GM18517 (cell line): Measurements from ENCODE around the gene PANK4.

ENCODE experiments used
- ATAC-seq: cut with Tn5 transposase; IDR thresholded peaks from one replicate; pipeline ENCODE4 v1.9.1; 2021; ENCODE audit warnings: mild to moderate bottlenecking, moderate library complexity; ENCODE audit not compliant: unreplicated experiment

Gene PANK4

DNA sequence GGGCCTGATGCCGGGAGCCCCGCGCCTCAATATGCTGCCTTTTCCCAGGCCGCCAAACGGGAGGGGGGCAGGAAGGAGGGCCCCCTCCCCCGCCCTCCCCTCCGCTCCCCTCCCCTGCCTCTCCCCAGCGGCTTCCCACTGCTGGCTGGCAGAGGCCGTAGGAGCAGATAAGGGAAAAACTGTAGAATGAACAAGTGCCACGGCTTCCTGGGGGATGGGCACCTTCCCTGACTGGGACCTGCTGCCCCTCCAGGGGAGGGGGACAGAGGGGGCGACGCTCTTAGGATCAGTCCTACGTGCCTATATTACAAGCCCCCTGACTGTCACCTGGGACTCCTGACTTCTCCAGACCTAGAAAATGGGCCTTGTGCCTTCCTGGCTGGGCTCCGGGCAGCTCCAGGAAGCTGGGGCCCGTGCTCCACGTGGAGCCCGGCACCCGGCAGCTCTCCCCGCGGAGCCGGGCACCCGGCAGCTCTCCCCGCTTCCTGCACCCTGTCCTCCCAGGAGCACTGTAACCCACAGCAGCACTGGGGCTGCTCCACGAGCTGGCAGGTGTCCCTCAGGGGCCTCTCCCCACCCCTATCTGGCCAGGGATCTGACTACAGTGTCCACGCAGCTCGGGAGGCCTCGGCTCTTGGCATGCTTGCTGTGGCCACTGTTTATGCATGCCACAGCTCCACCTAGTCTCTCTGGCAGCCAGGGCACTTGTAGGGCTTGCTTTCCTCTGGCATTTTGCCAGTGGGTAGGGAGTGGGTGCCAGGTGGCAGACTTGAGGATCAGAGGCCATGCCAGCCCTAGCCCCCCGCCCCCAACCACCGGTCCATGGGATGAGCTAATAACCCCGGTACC is 4.3 kb upstream of the PANK4 start:
- ATAC-seq: no peak

DNA sequence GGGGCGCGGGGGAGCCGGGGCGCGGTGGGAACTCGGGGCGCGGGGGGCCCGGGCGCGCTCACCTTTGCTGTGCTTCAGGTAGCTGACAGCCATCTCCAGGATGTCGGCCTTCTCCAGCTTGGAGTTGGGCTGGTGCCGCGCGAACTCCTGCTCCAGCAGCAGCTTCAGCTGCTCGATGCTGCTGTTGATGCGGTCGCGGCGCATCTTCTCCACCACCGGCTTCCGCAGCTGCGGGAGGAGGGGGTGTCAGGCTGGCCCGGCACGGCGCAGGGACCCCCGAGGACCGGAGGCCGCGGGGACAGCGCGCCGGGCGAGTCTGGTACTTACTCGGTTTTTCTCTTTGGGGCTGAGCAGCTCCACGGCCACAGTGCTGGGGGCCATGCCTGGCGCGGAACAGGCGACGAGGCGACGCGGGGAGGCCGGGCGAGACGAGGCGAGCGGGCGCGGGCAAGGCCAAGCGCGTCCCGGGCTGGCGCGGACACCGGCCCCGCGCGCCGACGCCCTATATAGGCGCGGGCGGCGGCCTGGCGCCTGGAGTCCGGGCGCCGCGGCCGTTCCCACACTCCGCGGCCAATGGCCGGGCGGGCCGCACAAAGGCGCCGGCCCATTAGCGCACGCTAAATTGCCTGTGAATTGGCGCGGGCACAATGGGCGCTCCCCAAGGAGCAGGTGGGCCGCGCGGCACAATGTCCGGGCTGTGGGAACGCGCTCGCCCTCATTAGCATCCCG is 3.6 kb upstream of the PANK4 start, which contains the start of gene HES5:
Gene HES5, minus strand, starts transcription at position 480 of the 729 bp plus-strand sequence. Its CDS starts 99 bp downstream, at position 381.
- no peak for ATAC-seq

DNA sequence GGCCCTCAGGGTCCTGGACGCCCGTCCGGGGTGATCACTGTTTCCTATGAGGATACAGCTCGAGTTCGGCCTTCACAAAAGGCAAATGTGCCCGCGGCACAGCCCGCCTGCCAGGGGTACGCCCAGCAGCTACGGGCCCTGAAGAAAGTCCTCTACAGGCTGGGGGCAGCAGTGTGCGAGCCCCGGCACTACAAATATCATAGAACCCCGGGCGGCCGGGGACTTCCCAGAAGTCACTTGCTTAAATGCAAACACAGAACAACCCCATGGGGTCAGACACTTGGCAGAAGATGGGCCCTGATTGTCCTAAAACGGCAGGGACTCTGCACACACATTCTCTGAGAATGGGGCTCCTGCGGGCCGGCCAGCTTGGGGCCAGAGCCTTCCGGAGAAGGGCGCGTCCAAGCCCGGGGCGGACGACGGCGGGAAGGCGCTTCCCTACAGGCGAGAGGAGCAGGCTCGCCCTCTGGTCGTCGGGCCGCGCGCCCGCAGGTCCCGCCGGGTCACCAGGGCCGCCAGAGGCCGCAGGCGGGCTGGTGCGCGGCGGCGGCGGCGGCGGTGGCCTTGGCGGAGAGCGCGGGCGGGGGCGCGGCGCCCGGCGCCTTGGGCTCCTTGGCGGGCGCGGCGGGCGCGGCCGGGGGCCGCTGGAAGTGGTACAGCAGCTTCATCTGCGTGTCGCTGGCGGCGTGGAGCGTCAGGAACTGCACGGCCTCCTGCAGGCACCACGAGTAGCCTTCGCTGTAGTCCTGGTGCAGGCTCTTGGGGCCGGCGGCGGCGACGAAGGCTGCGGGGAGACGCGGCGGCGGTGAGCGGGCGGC is 2.8 kb upstream of the PANK4 start:
- no peak for ATAC-seq

DNA sequence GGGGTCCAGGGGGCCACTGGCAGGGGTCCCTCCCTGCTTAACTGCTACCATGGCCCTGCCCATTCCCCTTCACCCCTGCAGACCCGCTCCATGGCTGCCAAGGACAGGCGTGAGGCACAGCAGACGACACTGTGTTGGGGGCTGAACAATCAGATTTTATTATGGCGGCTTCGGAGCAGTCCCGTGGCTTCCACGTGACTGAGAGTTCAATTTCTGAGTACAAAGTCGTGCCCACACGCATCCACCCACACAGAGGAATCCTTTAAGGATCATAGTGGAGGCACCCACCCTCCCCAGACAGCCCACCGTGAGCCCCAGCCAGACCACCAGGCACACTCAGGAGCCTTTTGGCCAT is 2.2 kb upstream of the PANK4 start:
- no peak for ATAC-seq

DNA sequence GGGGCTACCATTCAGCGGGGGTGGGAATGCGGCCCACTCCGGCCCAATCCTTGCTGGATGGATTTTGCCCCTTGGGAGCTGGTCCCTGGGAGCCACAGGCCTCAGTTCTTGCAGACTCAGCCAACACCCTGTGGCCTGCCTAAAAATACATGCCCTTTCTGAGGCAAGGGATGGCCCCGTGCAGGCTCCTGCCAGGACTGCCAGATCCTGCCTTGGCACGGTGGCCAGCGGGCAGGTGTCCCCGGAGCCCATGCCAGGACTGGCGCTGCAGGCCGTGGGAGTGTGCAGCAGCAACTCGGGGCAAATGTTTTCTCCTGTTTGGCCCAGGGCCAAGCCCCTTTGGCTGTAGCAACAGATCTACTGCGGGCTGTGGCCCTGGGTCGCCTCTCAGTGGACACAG is 1.6 kb upstream of the PANK4 start:
- ATAC-seq: no peak

DNA sequence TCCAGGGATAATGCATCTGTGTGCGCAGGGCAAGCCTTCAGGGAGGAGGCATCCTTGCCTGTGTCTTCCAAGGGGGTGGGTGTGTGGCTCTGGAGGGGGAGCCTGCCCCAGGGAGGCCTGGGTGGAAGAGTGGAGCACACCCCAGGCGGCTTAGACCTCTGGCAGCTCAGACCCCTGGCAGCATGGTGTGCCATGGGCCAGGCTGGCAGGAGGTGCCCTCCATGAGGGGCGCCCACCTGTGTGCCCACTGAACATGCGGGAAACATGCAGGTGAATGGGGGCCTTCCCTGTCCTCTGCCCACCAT is 1.1 kb upstream of the PANK4 start:
- no peak for ATAC-seq

DNA sequence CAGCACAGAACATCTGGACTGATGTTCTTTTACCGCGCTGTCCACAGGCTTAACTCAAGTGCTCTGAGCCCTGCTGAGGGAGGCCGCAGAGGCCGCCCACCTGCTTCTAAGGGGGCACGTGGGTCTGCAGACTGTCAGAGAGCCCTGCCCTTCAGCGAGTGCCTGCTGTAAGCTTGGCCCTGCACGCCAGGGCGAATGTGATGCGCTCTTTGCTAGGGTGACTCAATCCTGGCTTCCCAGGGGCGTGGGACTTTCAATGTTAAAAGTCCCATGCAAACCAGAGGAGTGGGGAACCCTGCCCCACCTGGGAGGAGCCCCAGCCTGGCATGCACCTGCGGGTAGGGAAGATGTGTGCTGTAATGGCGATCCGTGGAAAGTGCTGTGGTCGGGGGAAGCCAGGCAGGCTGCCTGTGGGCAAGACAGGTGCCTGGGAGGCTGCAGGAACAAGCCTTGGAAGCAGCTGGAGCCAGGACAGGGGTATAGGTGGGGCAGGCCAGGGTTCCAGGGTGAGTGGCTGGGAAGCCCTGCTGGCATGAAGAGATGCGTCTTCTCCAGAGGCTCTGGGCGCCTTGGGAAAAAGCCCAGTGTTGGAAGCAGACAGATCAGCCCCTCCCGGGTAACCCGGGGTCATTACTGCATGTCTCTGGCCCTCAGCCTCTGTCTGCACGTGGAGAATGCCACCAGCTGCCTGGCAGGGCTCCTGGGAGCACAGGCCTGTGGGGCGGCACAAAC is 594 bp upstream of the PANK4 start:
- peak; percentile 30 for ATAC-seq

DNA sequence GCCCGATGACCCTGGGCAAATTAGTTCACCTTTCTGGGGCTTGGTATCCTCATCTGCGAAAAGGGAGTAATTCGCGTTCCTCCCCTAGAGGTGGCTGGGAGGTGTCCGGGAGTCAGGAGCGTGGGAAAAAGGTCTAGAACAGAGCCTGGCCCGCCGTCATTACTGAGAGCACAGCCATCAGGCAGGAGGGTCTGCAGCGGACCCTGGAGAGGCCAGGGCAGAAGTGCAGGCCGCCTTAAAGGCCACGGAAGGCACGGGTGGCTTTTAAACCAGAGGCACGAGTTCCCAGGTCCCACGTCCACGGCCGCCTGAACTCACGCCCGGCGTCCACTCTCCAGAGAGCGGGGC is 850 bp downstream of the PANK4 start:
- ATAC-seq: no peak

DNA sequence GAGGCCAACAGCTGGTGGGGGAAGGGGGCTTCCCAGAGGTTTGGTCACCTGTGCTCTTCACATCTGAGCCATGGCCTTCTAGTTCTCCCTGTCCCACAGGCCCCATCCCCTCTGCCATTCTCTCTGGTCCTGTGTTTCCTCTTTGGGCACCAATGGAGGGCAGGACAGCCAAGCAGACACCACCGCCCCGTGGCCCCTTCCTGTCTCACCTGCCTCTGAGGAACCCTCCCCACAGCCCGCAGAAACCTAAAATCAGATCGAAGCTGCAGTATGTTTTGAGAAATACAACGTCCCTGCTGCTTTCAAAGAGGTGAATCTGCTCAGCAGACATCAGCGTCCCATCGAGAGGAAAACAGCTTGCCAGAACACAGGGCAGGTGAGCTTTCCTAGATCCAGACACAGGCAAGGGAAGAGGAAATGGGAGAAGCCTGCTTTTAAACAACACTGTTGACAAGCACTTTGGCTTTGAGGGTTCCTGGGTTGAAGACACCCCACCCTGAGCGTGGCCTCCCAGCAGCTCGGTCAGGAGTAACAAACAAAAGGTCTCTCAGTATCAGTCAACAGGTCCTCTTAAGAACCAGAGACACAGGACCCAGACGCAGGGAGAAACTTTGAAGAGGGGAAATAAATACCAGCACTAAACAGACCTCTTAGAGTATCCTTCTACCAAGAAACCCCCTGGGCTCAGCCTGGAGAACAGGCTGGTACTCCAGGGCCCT is 2.3 kb downstream of the PANK4 start:
- no peak for ATAC-seq

DNA sequence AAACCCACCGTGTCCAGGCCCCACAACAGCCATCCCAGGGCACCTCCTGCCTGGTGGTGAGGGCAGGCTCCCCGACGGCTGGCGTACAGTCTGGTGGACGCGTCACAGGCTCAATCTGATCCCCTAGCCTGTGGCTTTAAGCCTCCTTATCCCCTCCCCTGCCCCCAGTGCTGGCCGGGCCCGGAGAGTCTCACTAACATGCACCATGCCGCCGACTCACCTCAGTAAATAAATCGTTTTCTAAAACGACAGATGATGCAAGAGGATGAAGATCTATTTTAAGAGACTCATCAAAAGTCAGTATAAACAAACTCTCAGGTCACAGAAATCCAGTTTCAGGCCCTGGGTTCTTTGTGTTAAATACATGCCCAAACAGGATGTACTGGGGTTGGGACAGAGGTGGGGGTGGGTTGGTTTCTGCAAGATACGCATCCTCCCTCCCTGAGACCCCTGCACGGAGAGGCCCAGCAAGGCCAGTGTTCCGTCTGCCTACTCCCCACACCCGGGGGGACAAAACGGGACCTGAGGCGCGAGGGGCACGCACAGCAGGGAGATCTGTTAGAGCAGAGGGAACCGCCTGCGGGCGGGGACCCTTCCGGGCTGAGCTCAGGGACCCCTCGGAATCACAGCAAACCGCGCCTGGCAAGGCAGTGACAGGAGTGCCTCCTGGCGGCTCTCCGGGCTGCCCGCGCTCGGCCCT is 3.1 kb downstream of the PANK4 start:
- no peak for ATAC-seq

DNA sequence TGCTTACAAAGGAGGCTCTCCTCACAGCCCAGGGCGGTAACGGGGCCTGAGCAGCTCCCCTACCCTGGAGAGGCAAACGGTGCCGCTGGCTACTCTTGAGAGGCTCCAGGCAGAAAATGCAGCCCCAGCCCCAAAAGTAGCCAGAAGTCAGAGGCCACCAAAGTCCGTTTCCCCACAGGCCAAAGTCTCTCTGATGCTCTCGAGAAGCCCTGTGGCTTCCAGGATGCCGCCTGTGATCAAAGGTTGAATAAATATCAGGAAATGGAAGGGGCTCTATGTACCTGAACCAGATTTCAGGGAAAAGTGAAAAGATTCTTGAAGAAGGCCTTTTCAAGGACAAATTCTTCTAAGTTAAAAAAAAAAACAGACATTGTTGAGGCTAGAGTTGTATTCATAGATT is 4.2 kb downstream of the PANK4 start:
- no peak for ATAC-seq

DNA sequence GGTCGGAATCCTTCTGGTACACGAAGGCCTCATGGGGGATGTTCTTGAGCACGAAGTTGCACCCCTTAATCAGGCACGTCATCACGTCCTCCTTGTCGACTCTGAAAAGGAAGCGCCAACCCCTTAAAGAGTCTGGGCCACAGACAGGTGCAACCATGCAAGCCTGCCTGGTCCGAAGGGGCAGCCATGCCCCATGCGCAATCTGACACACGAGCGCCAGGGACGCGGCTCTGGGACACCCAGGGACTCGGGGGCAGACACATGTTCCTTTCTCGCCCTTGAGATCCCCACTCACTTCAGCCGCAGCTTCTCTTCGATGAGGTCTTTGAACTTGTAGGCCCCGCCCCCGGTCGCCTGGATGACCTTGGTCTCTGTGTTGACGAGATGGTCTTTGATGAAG is 5.6 kb downstream of the PANK4 start:
- no peak for ATAC-seq

DNA sequence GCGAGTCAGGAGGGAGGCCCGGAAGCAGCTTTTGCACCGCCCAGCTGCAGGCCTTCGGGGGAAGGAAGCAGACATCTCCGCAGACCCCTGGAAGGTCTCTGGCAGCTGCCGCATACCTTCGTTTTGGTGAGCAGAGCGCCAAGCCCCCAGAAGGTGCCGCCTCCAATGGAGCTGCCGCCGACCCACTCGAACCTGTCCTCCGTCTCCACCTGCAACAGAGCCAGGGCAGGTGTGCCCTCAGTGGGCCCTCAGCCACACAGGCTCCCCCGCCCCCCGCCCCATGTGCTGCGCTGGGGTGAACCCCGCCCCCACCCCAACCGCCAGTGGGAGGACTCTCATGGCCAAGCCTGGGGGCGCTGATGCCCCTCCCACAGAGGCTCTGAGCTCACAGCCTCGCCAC is 6.2 kb downstream of the PANK4 start:
- ATAC-seq: no peak

DNA sequence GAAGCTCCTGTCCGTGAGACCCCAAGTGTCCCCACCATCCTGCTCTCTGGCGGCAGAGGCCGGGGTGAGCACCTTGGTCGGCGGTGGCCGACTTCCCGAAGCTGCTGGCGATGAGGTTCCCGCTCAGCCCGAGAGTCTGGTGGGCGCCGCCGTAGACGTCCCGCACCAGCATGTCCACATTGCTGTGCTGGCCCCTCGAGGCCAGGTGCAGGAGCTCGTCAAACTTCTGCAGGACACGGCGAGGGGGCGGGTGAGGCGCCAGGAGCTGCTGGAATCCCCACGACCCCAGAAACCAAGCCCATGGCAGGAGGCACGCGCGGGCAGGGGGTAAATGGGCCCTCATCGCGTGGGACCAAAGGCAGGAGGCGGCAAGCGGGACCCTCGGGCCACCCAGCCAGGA is 6.7 kb downstream of the PANK4 start:
- no peak for ATAC-seq

DNA sequence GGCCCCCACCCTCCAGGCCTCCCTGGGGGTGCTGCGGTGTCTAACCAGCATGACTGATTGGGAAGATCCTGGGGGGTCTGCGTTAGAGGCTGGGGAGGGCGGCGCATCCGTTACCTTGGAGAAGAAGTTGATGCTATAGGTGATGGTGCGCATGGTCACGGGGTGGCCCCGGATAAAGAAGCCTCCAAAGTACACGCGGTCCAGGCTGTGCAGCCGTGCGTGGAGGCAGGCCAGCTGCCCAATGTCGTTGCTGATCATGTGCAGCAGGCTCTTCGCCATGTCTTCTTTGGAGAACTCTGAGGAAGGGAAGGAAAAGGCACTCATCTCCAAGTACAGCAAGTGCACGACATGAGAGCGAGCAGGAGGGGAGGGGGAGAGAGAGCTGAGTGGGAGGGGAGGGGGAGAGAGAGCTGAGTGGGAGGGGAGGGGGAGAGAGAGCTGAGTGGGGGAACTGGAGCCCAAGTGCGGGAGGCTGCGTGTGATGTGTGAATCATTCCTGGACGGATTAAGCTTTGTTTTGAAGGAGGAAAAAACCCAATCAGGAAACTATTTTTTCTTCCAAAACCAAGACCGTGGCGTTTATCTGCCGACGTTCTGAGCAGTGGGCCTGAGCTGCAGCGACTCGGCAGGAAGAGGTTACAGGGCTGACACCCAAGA is 7.2 kb downstream of the PANK4 start:
- ATAC-seq: no peak

DNA sequence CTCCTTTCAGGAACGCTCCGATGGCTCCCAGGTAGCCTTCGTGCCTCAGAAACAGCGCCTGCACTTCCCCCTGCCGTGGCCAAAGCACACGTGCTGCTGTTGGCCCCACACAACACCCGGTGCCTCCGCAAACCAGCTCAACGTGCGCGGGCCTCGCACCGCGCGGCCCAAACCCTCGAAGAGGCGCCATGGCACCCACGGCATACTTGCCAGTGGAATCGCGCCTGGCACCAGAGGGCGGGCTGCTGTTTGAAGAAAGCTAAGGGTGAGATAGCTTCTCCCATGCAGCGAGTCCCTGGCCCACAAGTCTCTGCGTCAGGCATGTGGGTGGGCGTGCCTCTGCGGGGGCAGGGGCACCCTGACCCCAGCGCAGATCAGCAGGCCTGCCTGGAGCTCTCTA is 7.9 kb downstream of the PANK4 start:
- ATAC-seq: no peak

DNA sequence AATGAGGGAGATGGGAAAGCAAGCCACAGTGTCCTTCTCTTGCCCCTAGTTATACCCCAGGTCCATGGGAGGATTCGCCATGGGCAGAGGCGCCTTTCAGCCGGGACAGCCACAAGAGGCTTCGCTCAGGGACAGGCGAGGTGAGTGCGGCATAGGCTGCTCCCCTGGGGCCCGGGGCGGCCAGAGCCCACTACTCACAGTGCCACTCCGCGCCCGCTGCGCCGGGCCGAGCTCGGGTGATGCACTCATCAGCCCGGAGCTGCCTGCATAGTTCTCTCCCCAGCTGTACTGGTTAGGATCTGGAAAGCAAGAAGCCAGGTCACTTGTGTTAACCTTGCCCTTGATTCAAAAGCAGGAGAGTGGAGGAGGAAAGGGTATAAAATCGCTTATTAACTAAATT is 8.4 kb downstream of the PANK4 start:
- no peak for ATAC-seq

DNA sequence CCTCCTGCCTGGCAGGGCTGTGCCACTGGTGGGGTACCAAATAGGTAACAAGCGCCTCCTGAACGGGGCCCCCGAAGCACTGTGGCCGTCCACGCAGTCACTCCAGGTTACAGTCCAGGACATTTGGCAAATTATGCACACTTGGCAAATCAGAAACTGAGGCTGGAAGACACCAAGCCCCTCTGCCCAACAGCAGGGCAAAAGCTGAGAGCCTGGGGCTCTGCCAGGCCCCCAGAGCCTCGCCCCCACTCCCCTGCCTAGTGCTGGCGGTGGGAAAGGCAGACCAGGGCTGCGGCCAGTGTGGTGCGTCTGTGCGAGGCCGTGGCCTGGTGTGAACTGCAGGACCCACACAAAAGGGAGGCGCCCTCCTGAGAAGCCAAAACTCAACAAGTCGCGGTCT is 9.4 kb downstream of the PANK4 start:
- ATAC-seq: no peak

DNA sequence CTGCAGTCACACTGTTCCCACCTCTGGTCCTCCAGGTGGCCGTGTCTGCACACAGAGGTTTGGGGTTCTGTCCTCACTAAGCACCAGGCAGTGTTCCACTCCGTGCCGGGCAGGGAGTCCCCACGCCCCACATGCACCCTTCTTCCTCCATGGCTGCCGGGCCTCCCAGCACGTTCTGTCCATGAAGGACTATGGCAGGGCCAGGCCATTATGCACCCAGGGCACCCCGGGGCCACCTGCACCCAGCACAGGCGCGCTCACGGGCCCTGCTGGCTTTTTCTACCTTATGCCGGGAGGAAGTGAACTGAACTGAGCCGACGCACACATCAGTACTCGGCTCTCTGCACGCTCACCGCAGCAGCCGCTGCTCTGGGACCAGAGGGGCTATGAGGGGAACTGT is 10.3 kb downstream of the PANK4 start:
- ATAC-seq: no peak

DNA sequence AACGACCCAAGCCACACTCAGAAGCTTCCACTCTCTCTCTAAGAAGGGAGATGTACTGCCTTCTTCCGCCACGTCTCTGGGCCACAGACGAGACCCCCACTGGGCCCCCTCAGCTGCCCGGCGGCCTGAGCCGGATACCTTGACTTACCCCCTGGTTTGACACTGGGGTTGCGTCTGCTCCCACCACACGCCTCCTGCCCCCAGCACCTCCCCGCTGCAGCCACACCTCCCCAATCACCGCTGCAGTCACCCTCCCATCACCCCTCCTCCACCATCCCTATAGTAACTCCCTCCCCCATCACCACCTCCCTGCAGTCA is 10.7 kb downstream of the PANK4 start:
- ATAC-seq: no peak
